Bronchial epithelial cell (primary cell): ENCODE measurements around the gene CANT1. TPM values are rescaled to one million over a fixed set of nuclear protein-coding genes. Genes with fewer than 3 reads are reported as not detected.

Experiments used
- DNase-seq: peaks from one replicate; pipeline ENCODE4 v3.0.0-alpha.2; 2010; ENCODE audit warnings: low read depth
- FAIRE-seq: peaks from 2 replicates; lab custom pipeline; 2011; peaks lifted over from hg19 to GRCh38; lab: Jason Lieb, UNC
- H3K27me3 ChIP-seq: 2 replicates; pipeline ENCODE4 v1.5.1; 2011; ENCODE audit warnings: low read length; ENCODE audit not compliant: control insufficient read depth, insufficient read depth
- H3K36me3 ChIP-seq: 2 replicates; pipeline ENCODE4 v1.5.1; 2011; ENCODE audit warnings: low read length; ENCODE audit not compliant: control insufficient read depth, insufficient read depth
- H3K4me3 ChIP-seq: 2 replicates; pipeline ENCODE4 v1.5.1; 2011; ENCODE audit warnings: mild to moderate bottlenecking, low read depth, low read length, control low read depth
- CTCF ChIP-seq: IDR thresholded peaks from 2 replicates; pipeline ENCODE4 v1.5.1; 2011; ENCODE audit warnings: mild to moderate bottlenecking, moderate library complexity, low read length, control low read depth, inconsistent platforms; ENCODE audit not compliant: insufficient read depth, severe bottlenecking
- total RNA-seq: library from RNA; depleted of rRNA; stranded (reverse); fragments of >200 nt; gene quantifications from 2 replicates; pipeline ENCODE4 v1.2.1, GENCODE V29; 2014

CANT1 gene
- total RNA-seq, 1 donor from 2014 or later = 60.0 TPM

GRCh38 chr17:78980624-78980972 lies 29.0 kb downstream of the CANT1 start:
- Histone ChIP-seq H3K4me3 (no peak overlapping the region), H3K36me3 (no peaks in the 10 kb centered on the region), H3K27me3 (no peaks in the 10 kb centered on the region)
- DNase-seq (no peak), FAIRE-seq (no peak)
- TF ChIP-seq CTCF = no peak

- Histone ChIP-seq H3K36me3 (no peaks in the 10 kb centered on the region), H3K27me3 (no peaks in the 10 kb centered on the region), H3K4me3 (peak within 1 kb of the TSS; percentile 35)
- DNase-seq (peak; percentile 56), FAIRE-seq (no peak)
- no peak for TF ChIP-seq CTCF
These were observed 29.6 kb downstream of the CANT1 start, which contains the start of gene LGALS3BP for GRCh38 chr17:78979780-78980623. LGALS3BP (minus strand) TSS chr17:78979923; CDS start chr17:78977191, 2,732 bp downstream.

- Histone ChIP-seq H3K36me3 (no peaks in the 10 kb centered on the region), H3K27me3 (no peaks in the 10 kb centered on the region), H3K4me3 (no peak overlapping the region)
- DNase-seq = no peak
- no peak for FAIRE-seq
- peak; percentile 26 for TF ChIP-seq CTCF
These were observed 31.3 kb downstream of the CANT1 start for GRCh38 chr17:78977997-78978973.

- TF ChIP-seq CTCF = no peak
- Histone ChIP-seq H3K4me3 (no peak overlapping the region), H3K36me3 (no peaks in the 10 kb centered on the region)
These were observed 32.0 kb downstream of the CANT1 start for GRCh38 chr17:78977681-78977943.

GRCh38 chr17:78976907-78977680 lies 32.5 kb downstream of the CANT1 start:
- no peak overlapping the region for H3K4me3 ChIP-seq
- no peaks in the 10 kb centered on the region for H3K27me3 ChIP-seq
- DNase-seq (no peak), FAIRE-seq (no peak)
- H3K36me3 ChIP-seq = no peaks in the 10 kb centered on the region
- no peak for TF ChIP-seq CTCF

More at GRCh38 chr17:78977681-78977943, 32.0 kb downstream of the CANT1 start:
- FAIRE-seq = no peak
- no peaks in the 10 kb centered on the region for H3K27me3 ChIP-seq
- no peak for DNase-seq
